Activated CD8-positive, alpha-beta memory T cell treated with anti-CD3 and anti-CD28 coated beads, Interleukin-2, amount 50 U/mL, for 1 hour (primary cell): Measurements from ENCODE around the gene PIP5KL1.
"Not testable (repeated sequence)": the region's sequence is repeated elsewhere in the genome, so short reads cannot be mapped to it uniquely, and the experiment has no call there.

Experiments
- DNase-seq: peaks from one replicate; pipeline ENCODE4 v3.0.0-alpha.2; 2020; ENCODE audit errors: extremely low read depth

The PIP5KL1 gene

GRCh38 chr9:127887792-127888191, 42.8 kb downstream of the PIP5KL1 start:
- DNase-seq = no peak

GRCh38 chr9:127886401-127886972, 44.1 kb downstream of the PIP5KL1 start:
- no peak for DNase-seq

GRCh38 chr9:127885508-127886281, 44.9 kb downstream of the PIP5KL1 start:
- DNase-seq = no peak

- no peak for DNase-seq
Measured at GRCh38 chr9:127884976-127885490, 45.5 kb downstream of the PIP5KL1 start.

- no peak for DNase-seq
Measured at GRCh38 chr9:127884427-127884911, 46.1 kb downstream of the PIP5KL1 start.

- DNase-seq = no peak
Measured at GRCh38 chr9:127883959-127884358, 46.6 kb downstream of the PIP5KL1 start.

GRCh38 chr9:127881715-127882114, 48.9 kb downstream of the PIP5KL1 start:
- DNase-seq = not testable (repeated sequence)

- no peak for DNase-seq
Measured at GRCh38 chr9:127880143-127880542, 50.4 kb downstream of the PIP5KL1 start.

- DNase-seq = no peak
Measured at GRCh38 chr9:127878652-127879390, 51.8 kb downstream of the PIP5KL1 start.

GRCh38 chr9:127878001-127878651, 52.5 kb downstream of the PIP5KL1 start:
- DNase-seq = no peak

GRCh38 chr9:127877566-127877998, 53.0 kb downstream of the PIP5KL1 start, which contains the start of gene AK1:
TSS of gene AK1 (minus strand) at chr9:127877675. CDS start at chr9:127874617, 3,058 bp downstream.
- no peak for DNase-seq

GRCh38 chr9:127876764-127877562, 53.6 kb downstream of the PIP5KL1 start:
- no peak for DNase-seq

- DNase-seq = no peak
Measured at GRCh38 chr9:127876026-127876763, 54.4 kb downstream of the PIP5KL1 start.

- no peak for DNase-seq
Measured at GRCh38 chr9:127875306-127875966, 55.1 kb downstream of the PIP5KL1 start.

- no peak for DNase-seq
Measured at GRCh38 chr9:127874301-127875221, 56.0 kb downstream of the PIP5KL1 start.

- no peak for DNase-seq
Measured at GRCh38 chr9:127873886-127874285, 56.7 kb downstream of the PIP5KL1 start.

- no peak for DNase-seq
Measured at GRCh38 chr9:127873223-127873691, 57.3 kb downstream of the PIP5KL1 start.
